Measurements from ENCODE around the gene CD300A.

The CD300A gene

GRCh38 chr17:74528491-74529199 lies 62.2 kb downstream of the CD300A start:
- TF ChIP-seq ZFX (IDR thresholded peaks at IDR 0.05) (no peak), CTCF (conservative IDR thresholded peaks at IDR 0.05) (no peak)
- no peak overlapping the region for H3K27ac ChIP-seq

- no peak overlapping the region for H3K27ac ChIP-seq
- TF ChIP-seq ZFX (IDR thresholded peaks at IDR 0.05) = no peak
- no peak for TF ChIP-seq CTCF (conservative IDR thresholded peaks at IDR 0.05)
Observed at GRCh38 chr17:74529243-74529642, 62.8 kb downstream of the CD300A start.

GRCh38 chr17:74530831-74531150 lies 64.4 kb downstream of the CD300A start:
- no peak for TF ChIP-seq ZFX (IDR thresholded peaks at IDR 0.05)
- TF ChIP-seq CTCF (conservative IDR thresholded peaks at IDR 0.05) = no peak
- no peak overlapping the region for H3K27ac ChIP-seq

GRCh38 chr17:74531231-74531761 lies 64.9 kb downstream of the CD300A start, which contains the start of gene CD300LB:
TSS of gene CD300LB (minus strand) at chr17:74531475. CDS start at chr17:74531350, 125 bp downstream.
- TF ChIP-seq CTCF (conservative IDR thresholded peaks at IDR 0.05) = no peak
- TF ChIP-seq ZFX (IDR thresholded peaks at IDR 0.05) = no peak
- no peak within 1 kb of the TSS for H3K27ac ChIP-seq

- H3K27ac ChIP-seq = no peak overlapping the region
- TF ChIP-seq CTCF (conservative IDR thresholded peaks at IDR 0.05) = no peak
- no peak for TF ChIP-seq ZFX (IDR thresholded peaks at IDR 0.05)
Observed at GRCh38 chr17:74532115-74532514, 65.7 kb downstream of the CD300A start.

Data from C4-2B (cell line).